SK-N-SH (cell line): ENCODE results near the gene CATSPERB. TPM values are rescaled to one million over a fixed set of nuclear protein-coding genes. Genes with fewer than 3 reads are reported as not detected.
"Not testable (repeated sequence)": the region's sequence is repeated elsewhere in the genome, so short reads cannot be mapped to it uniquely, and the experiment has no call there.

Experiments used
- CTCF ChIA-PET: fragments of 300-600, 350-600 bp; formaldehyde crosslinking; extraction: SDS; loops from one replicate; lab custom pipeline; 2021; lab: Yijun Ruan, JAX
- POLR2A ChIA-PET: fragments of 350-600 bp; sonication (Branson Sonifier 250); formaldehyde crosslinking; extraction: SDS; loops from one replicate; lab custom pipeline; 2020; ENCODE audit warnings: antibody characterized with exemption, inconsistent platforms; lab: Yijun Ruan, JAX
- DNase-seq: peaks from one replicate; pipeline ENCODE4 v3.0.0; 2012
- H2AFZ ChIP-seq: fragments of 200-600 bp; sonication (generic); 2 replicates; pipeline ENCODE4 v1.8.1; 2016; ENCODE audit warnings: antibody characterized with exemption, mild to moderate bottlenecking, low read depth
- H3F3A ChIP-seq: fragments of 200-600 bp; sonication (generic); replicated peaks from 2 replicates; pipeline ENCODE3; 2016; ENCODE audit warnings: antibody characterized with exemption, mild to moderate bottlenecking; ENCODE audit not compliant: insufficient read depth
- H3K27ac ChIP-seq, 2 experiments: fragments of 200-500 bp in 1 of 2; fragments of 200-600 bp in 1 of 2; sonication (Bioruptor generic) in 1 of 2; sonication (generic), shearing (Covaris generic) in 1 of 2; 2 replicates each; pipeline versions ENCODE4 v1.5.1 to v1.6.1; 2014 to 2016; ENCODE audit warnings: low read depth in 2 of 2, inconsistent platforms in 1 of 2, low read length in 1 of 2, mild to moderate bottlenecking in 1 of 2, mixed read lengths in 1 of 2
- H3K27me3 ChIP-seq: fragments of 200-600 bp; sonication (generic), shearing (Covaris generic); 2 replicates; pipeline ENCODE4 v1.6.1; 2016; ENCODE audit warnings: mixed run types; ENCODE audit not compliant: insufficient read depth
- H3K36me3 ChIP-seq, 2 experiments: fragments of 200-500 bp in 1 of 2; fragments of 200-600 bp in 1 of 2; sonication (Bioruptor generic) in 1 of 2; sonication (generic) in 1 of 2; replicated peaks in 1 of 2; 2 replicates each; pipeline versions ENCODE3 to v1.5.1; 2014 to 2016; ENCODE audit warnings: low read length in 1 of 2, mild to moderate bottlenecking in 1 of 2; ENCODE audit not compliant: insufficient read depth in 2 of 2, control insufficient read depth in 1 of 2
- H3K4me1 ChIP-seq, 2 experiments: fragments of 200-500 bp in 1 of 2; fragments of 200-600 bp in 1 of 2; sonication (Bioruptor generic) in 1 of 2; sonication (generic), shearing (Covaris generic) in 1 of 2; 2 replicates each; pipeline versions ENCODE4 v1.5.1 to v1.6.1; 2014 to 2016; ENCODE audit warnings: low read depth in 1 of 2, low read length in 1 of 2, mixed run types in 1 of 2; ENCODE audit not compliant: insufficient read depth in 2 of 2, control insufficient read depth in 1 of 2
- H3K4me2 ChIP-seq: fragments of 200-600 bp; sonication (generic), shearing (Covaris generic); 2 replicates; pipeline ENCODE4 v1.6.1; 2017; ENCODE audit warnings: mixed run types
- H3K4me3 ChIP-seq, 2 experiments: fragments of 200-500 bp in 1 of 2; fragments of 200-600 bp in 1 of 2; sonication (Bioruptor generic) in 1 of 2; sonication (generic), shearing (Covaris generic) in 1 of 2; 2 replicates each; pipeline versions ENCODE4 v1.5.1 to v1.8.1; 2014 to 2016; ENCODE audit warnings: low read depth in 2 of 2, inconsistent platforms in 1 of 2, low read length in 1 of 2, mild to moderate bottlenecking in 1 of 2, mixed read lengths in 1 of 2, moderate library complexity in 1 of 2
- H3K79me2 ChIP-seq: fragments of 200-600 bp; sonication (generic); 2 replicates; pipeline ENCODE4 v1.8.1; 2017; ENCODE audit warnings: mild to moderate bottlenecking; ENCODE audit not compliant: insufficient read depth
- H3K9ac ChIP-seq: fragments of 200-600 bp; sonication (generic); 2 replicates; pipeline ENCODE4 v1.6.1; 2017; ENCODE audit warnings: mixed run types
- H3K9me2 ChIP-seq: fragments of 200-600 bp; sonication (generic); 2 replicates; pipeline ENCODE4 v1.6.1; 2017; ENCODE audit warnings: mixed run types
- H3K9me3 ChIP-seq: fragments of 200-600 bp; sonication (generic); 2 replicates; pipeline ENCODE4 v1.6.1; 2017; ENCODE audit warnings: mixed run types, mild to moderate bottlenecking, moderate library complexity
- H4K20me1 ChIP-seq: fragments of 200-600 bp; sonication (generic); 2 replicates; pipeline ENCODE4 v1.6.1; 2017; ENCODE audit warnings: mild to moderate bottlenecking, mixed run types; ENCODE audit not compliant: insufficient read depth
- EP300 ChIP-seq, 2 experiments: IDR thresholded peaks; 2 replicates each; pipeline versions ENCODE4 v1.4.0 to v1.6.1; 2012; ENCODE audit warnings: borderline replicate concordance in 1 of 2, low read depth in 1 of 2, low read length in 1 of 2
- EZH2phosphoT487 ChIP-seq: fragments of 200-600 bp; sonication (generic); IDR thresholded peaks from 2 replicates; pipeline ENCODE4 v1.6.1; 2017; ENCODE audit warnings: low read depth, mixed run types, mild to moderate bottlenecking, antibody characterized with exemption, moderate library complexity, borderline replicate concordance
- FOXJ3 ChIP-seq: sonication (generic); formaldehyde crosslinking; IDR thresholded peaks from 2 replicates; pipeline ENCODE4 v1.5.1; 2020; ENCODE audit warnings: mild to moderate bottlenecking, missing genetic modification reagents
- IRF3 ChIP-seq: fragments of 150-350 bp; IDR thresholded peaks from 2 replicates; pipeline ENCODE4 v1.6.1; 2016; ENCODE audit warnings: mild to moderate bottlenecking, low read depth, low read length
- JUND ChIP-seq: IDR thresholded peaks from 2 replicates; pipeline ENCODE4 v1.4.0; 2012
- MAX ChIP-seq: IDR thresholded peaks from 2 replicates; pipeline ENCODE4 v1.4.0; 2012; ENCODE audit warnings: low read depth
- MEF2A ChIP-seq: IDR thresholded peaks from 2 replicates; pipeline ENCODE4 v1.4.0; 2012; ENCODE audit warnings: low read depth, borderline replicate concordance
- NRF1 ChIP-seq: IDR thresholded peaks from 2 replicates; pipeline ENCODE4 v1.6.1; 2012; ENCODE audit warnings: low read depth, mild to moderate bottlenecking, low read length
- POLR2AphosphoS5 ChIP-seq: IDR thresholded peaks from 2 replicates; pipeline ENCODE4 v1.6.1; 2012; ENCODE audit warnings: low read depth, low read length
- RCOR1 ChIP-seq: fragments of 150-350 bp; IDR thresholded peaks from 2 replicates; pipeline ENCODE4 v1.6.1; 2017; ENCODE audit warnings: antibody characterized with exemption, low read length
- RFX5 ChIP-seq: IDR thresholded peaks from 2 replicates; pipeline ENCODE4 v1.6.1; 2012; ENCODE audit warnings: mild to moderate bottlenecking, improper control_type of control experiment, low read length
- SIN3A ChIP-seq: IDR thresholded peaks from 2 replicates; pipeline ENCODE4 v1.6.1; 2012; ENCODE audit warnings: low read depth, mild to moderate bottlenecking, low read length, moderate library complexity, borderline replicate concordance
- SMC3 ChIP-seq: IDR thresholded peaks from 2 replicates; pipeline ENCODE4 v1.6.1; 2012; ENCODE audit warnings: low read depth, low read length, improper control_type of control experiment
- TCF12 ChIP-seq: IDR thresholded peaks from 2 replicates; pipeline ENCODE4 v1.4.0; 2012
- USF1 ChIP-seq: IDR thresholded peaks from 2 replicates; pipeline ENCODE4 v1.4.0; 2012; ENCODE audit warnings: low read depth, borderline replicate concordance
- USF2 ChIP-seq: fragments of 150-350 bp; IDR thresholded peaks from 2 replicates; pipeline ENCODE4 v1.6.1; 2017; ENCODE audit warnings: antibody characterized with exemption, low read length, low read depth, borderline replicate concordance
- ZBTB33 ChIP-seq: IDR thresholded peaks from 2 replicates; pipeline ENCODE4 v1.4.0; 2012; ENCODE audit warnings: low read depth, borderline replicate concordance
- WGBS: methylation state at CpG from one replicate; pipeline ENCODE4 v1.1.6; 2017; ENCODE audit warnings: low lambda C conversion rate; 5-methylcytosine and 5-hydroxymethylcytosine counted together
- polyA plus RNA-seq, 3 experiments: library from polyadenylated mRNA; depleted of rRNA; stranded (reverse); fragments of >200 nt; gene quantifications; 2 replicates each; pipeline ENCODE4 v1.2.3, GENCODE V29; 2012

Gene CATSPERB
- polyA plus RNA-seq, 1 of the 3 experiments (the other 2 are of a cell fraction), result 0.08 TPM

- no peaks in the 10 kb centered on the region for H3K4me1 ChIP-seq
- H2AFZ ChIP-seq, result no peak overlapping the region
- H3K9me3 ChIP-seq, result no peaks in the 10 kb centered on the region
- 3% methylated on average over 2 of the region's 2 CpGs for whole genome bisulfite sequencing
- no peaks in the 10 kb centered on the region for H3F3A ChIP-seq
- no peak overlapping the region for H3K9ac ChIP-seq
- CTCF ChIA-PET, result no interaction called here
- TF ChIP-seq JUND, result no peak
- no peak for TF ChIP-seq POLR2AphosphoS5
- no peak for TF ChIP-seq NRF1
- no peak for TF ChIP-seq FOXJ3 (CRISPR knock-in tag)
- TF ChIP-seq USF2, result no peak
- TF ChIP-seq TCF12, result no peak
- TF ChIP-seq EZH2phosphoT487, result no peak
- no peak for TF ChIP-seq USF1
- no peak for TF ChIP-seq EP300 (IDR thresholded peaks at IDR 0.05; ENCODE audit: borderline replicate concordance in 1 of 2, low read depth in 1 of 2, low read length in 1 of 2)
- no peak for TF ChIP-seq SIN3A
- no peak for TF ChIP-seq RCOR1
- no peak for TF ChIP-seq MEF2A
- no peak for TF ChIP-seq ZBTB33
- TF ChIP-seq SMC3, result no peak
- TF ChIP-seq RFX5, result no peak
- no peak for TF ChIP-seq MAX
- TF ChIP-seq IRF3, result no peak
- H3K27ac ChIP-seq, result no peak overlapping the region
- no peak overlapping the region for H3K4me2 ChIP-seq
- no peak overlapping the region for H3K4me3 ChIP-seq
- no peaks in the 10 kb centered on the region for H4K20me1 ChIP-seq
- DNase-seq, result no peak
- POLR2A ChIA-PET, result no interaction called here
- no peaks in the 10 kb centered on the region for H3K36me3 ChIP-seq
- peaks cover 2% of the 10 kb centered on the region; the same call in 1 of the 2 replicates for H3K27me3 ChIP-seq
- no peaks in the 10 kb centered on the region for H3K9me2 ChIP-seq
- H3K79me2 ChIP-seq, result no peaks in the 10 kb centered on the region
Observed at GRCh38 chr14:91669867-91670266, 62.0 kb downstream of the CATSPERB start.

- H3K9me3 ChIP-seq, DNase-seq, H2AFZ ChIP-seq, H3K36me3 ChIP-seq, H3K4me3 ChIP-seq, H3F3A ChIP-seq, CTCF ChIA-PET, H3K79me2 ChIP-seq, H4K20me1 ChIP-seq, H3K9me2 ChIP-seq, POLR2A ChIA-PET, H3K9ac ChIP-seq, H3K27ac ChIP-seq, H3K4me1 ChIP-seq, H3K4me2 ChIP-seq: not testable (repeated sequence)
- 14% methylated on average over 2 of the region's 2 CpGs for WGBS
- peaks cover 12% of the 10 kb centered on the region; the same call in 1 of the 2 replicates for H3K27me3 ChIP-seq
Observed at GRCh38 chr14:91667101-91667500, 64.8 kb downstream of the CATSPERB start.
